Measurements from ENCODE around the gene E2F6. TPM values are rescaled to one million over a fixed set of nuclear protein-coding genes. Genes with fewer than 3 reads are reported as not detected.

E2F6 gene
- total RNA-seq, 1 experiment from 2014 or later: 21.8 TPM

DNA sequence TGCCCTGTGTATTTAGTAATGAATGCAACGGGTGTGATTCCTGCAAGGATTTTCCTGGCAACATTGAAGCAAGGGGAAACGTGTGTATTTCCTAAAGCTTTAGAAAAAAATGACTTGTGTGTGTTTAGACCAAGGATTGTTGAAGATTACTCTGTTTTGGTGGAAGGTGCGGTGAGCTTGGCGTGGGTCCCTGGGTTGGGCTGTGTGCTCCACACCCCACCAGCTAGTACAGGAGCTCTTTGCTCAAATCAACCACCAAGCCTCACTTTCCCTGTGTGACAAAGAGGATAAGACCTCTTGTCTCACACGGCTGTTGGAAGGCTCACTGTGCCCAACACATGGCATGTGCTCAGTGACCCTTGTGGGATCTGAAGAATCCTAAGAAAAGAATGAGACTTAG is 46.5 kb upstream of the E2F6 start:
- TF ChIP-seq, protein P1, sequence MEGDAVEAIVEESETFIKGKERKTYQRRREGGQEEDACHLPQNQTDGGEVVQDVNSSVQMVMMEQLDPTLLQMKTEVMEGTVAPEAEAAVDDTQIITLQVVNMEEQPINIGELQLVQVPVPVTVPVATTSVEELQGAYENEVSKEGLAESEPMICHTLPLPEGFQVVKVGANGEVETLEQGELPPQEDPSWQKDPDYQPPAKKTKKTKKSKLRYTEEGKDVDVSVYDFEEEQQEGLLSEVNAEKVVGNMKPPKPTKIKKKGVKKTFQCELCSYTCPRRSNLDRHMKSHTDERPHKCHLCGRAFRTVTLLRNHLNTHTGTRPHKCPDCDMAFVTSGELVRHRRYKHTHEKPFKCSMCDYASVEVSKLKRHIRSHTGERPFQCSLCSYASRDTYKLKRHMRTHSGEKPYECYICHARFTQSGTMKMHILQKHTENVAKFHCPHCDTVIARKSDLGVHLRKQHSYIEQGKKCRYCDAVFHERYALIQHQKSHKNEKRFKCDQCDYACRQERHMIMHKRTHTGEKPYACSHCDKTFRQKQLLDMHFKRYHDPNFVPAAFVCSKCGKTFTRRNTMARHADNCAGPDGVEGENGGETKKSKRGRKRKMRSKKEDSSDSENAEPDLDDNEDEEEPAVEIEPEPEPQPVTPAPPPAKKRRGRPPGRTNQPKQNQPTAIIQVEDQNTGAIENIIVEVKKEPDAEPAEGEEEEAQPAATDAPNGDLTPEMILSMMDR (conservative IDR thresholded peaks at IDR 0.05): no peak

More for the DNA sequence above, 46.5 kb upstream of the E2F6 start:
- no peak overlapping the region for H3K4ac ChIP-seq (ENCODE audit: low read depth, low read length)
- DNase-seq: no peak
- H3K18ac ChIP-seq (ENCODE audit: insufficient read length, low read depth, low read length): no peak overlapping the region
- peaks cover 2% of the 10 kb centered on the region; the same call in 1 of the 2 replicates for H3K27me3 Mint-ChIP-seq (ENCODE audit: low read depth)
- no peak overlapping the region for H3K4me2 ChIP-seq (ENCODE audit: insufficient read depth, insufficient read length, low read length)
- no CpG with 5 or more reads among the region's 5 CpGs for WGBS (ENCODE audit: extremely low coverage, insufficient read length, low lambda C conversion rate)
- no peak overlapping the region for H3K4me3 Mint-ChIP-seq
- no peaks in the 10 kb centered on the region for H3K9me3 Mint-ChIP-seq
- no peak overlapping the region for H2AFZ ChIP-seq (ENCODE audit: low read length)
- H4K91ac ChIP-seq (ENCODE audit: insufficient read length, low read depth, low read length): no peak overlapping the region
- H3K23me2 ChIP-seq (ENCODE audit: insufficient read length, low read depth, low read length, poor library complexity, severe bottlenecking): no peaks in the 10 kb centered on the region
- no peaks in the 10 kb centered on the region; the same call in 1 of the 2 replicates for H3K79me2 ChIP-seq (ENCODE audit: insufficient read depth, low read length)
- no peaks in the 10 kb centered on the region for H3K79me1 ChIP-seq (ENCODE audit: insufficient read depth, low read depth, low read length, poor library complexity, severe bottlenecking)
- peaks cover 18% of the 10 kb centered on the region for H3K4me1 ChIP-seq (ENCODE audit: insufficient read depth, low read length)
- H2AK5ac ChIP-seq (ENCODE audit: insufficient read length, low read length): no peak overlapping the region
- no peak overlapping the region for H4K8ac ChIP-seq (replicated peaks; ENCODE audit: insufficient read length, low read depth, low read length)
- H3K27ac Mint-ChIP-seq: peak overlapping the region in 1 of 3 experiments; percentile 25; a peak in 1 of 7 replicates
- no peak overlapping the region for H3K23ac ChIP-seq (ENCODE audit: insufficient read length, low read depth, low read length)
- H3T11ph ChIP-seq (ENCODE audit: low read length): no peak overlapping the region
- no peak overlapping the region for H2BK20ac ChIP-seq (ENCODE audit: low read depth, low read length, poor library complexity, severe bottlenecking)
- no peak overlapping the region for H3K9ac ChIP-seq (ENCODE audit: extremely low read depth, insufficient read length, low read length)
- no peak overlapping the region for H3K56ac ChIP-seq (ENCODE audit: insufficient read length, low read depth, low read length)
- H3K27me3 ChIP-seq (ENCODE audit: insufficient read depth, low read length): no peaks in the 10 kb centered on the region
- H3K9me3 ChIP-seq (ENCODE audit: control insufficient read depth, low read depth, low read length): no peaks in the 10 kb centered on the region
- H4K20me1 ChIP-seq (ENCODE audit: control insufficient read depth, insufficient read depth, insufficient read length): no peaks in the 10 kb centered on the region
- H3K4me1 Mint-ChIP-seq: peaks cover 42 to 51% of the 10 kb centered on the region in 2 experiments
- H2BK12ac ChIP-seq (ENCODE audit: insufficient read length, low read depth, low read length): no peak overlapping the region
- H4K5ac ChIP-seq (ENCODE audit: insufficient read length, low read depth, low read length): no peak overlapping the region
- no peak overlapping the region for H2BK5ac ChIP-seq (ENCODE audit: insufficient read length, low read length)
- no peak overlapping the region for H2BK15ac ChIP-seq (ENCODE audit: low read depth, low read length)
- H3K27ac ChIP-seq (ENCODE audit: insufficient read length, low read depth, low read length): no peak overlapping the region
- H3K14ac ChIP-seq (ENCODE audit: insufficient read depth, low read length): no peak overlapping the region
- peaks cover 0 to 2% (median 0%) of the 10 kb centered on the region in 3 experiments; a peak in 1 of 7 replicates for H3K36me3 Mint-ChIP-seq (ENCODE audit: insufficient read depth in 1 of 3, low read depth in 3 of 3)
- no peak overlapping the region for H2BK120ac ChIP-seq (ENCODE audit: low read depth, low read length, poor library complexity, severe bottlenecking)

All from H9 (cell line).